HG02610 (cell line): ENCODE results near the gene YPEL1.

Experiments used
- ATAC-seq: cut with Tn5 transposase; IDR thresholded peaks from one replicate; pipeline ENCODE4 v1.9.1; 2021; ENCODE audit warnings: mild to moderate bottlenecking, moderate library complexity; ENCODE audit not compliant: unreplicated experiment

YPEL1 gene

DNA sequence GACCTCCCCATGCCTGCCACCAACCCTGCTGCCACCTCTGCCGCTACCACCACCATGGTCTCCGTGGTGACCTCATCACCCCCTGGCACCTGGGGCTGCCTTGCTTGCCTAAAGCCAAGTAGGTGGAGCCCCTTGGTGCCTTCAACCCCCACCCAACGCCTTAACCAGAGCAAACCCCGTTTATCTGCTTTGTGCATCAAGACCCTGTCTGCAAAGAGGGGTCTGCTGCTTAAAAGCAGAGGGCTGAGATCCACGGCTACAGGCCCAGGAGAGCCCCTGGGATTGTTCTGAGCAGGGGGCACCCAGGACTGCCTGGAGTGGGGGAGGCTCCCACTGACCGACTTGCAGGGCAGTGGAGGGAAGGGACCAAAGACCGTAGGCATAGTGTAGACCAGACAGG, 74.7 kb downstream of the YPEL1 start:
- no peak for ATAC-seq

DNA sequence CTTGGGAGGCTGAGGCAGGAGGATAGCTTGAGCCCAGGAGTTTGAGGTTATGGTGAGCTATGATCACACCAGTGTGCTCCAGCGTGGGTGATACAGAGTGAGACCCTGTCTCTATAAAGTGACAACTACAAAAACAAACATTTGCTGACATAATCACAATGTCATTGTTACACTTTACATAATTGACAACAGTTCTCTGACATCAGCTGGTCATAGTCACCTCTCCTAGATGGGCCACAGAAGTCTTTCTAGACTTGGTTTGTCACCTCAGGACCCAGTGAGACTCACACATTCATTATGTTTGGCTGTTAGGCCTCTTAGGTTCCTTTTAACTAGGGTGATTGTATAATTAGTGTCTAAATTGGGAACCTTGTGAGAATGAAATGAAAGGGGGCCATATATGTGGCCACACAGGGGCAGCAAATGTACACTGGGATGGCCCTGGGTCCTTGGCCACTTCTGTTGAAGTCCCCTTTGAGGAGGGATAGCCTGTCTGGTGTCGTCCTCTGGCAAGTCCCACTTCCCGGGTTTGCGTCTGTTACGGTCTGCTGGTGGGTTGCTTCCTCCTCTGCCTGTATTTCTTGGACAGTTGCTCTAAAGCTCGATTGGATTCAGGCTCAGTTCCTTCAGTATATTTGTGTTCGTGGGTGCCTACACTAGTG, 75.6 kb downstream of the YPEL1 start:
- no peak for ATAC-seq

DNA sequence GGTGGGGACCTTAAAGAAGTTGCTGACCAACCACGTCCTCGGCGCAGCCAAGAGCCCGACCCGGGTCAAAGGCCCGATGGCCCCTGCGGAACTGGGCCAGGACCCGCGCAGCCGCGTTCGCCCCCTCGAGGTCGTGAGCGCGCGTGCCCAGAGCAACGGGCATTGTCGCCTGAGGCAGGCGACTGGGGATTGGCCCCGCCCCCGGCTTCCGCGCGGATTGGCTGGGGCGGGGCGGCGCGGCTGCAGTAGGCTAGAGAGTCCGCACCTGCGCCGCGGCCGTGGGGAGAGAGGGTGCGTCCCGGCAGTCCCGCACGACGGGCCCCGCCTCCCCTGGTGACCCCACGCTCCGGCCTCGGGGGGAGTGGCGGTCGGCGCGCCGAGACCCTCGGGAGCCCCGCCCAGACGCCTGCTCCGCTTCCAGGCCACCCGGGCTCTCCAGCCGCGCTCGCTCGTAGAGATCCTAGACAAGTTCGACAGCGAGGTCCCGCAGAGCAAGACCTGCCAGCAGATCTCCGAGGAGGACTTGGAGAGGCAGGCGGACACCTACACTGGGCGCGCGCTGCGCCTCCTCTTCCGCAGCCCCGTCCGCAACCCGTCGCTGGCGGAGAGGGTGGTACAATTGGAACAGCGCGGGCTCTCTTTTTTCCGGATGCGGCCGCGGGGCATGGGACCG, 78.1 kb downstream of the YPEL1 start:
- ATAC-seq = peak; percentile 61

DNA sequence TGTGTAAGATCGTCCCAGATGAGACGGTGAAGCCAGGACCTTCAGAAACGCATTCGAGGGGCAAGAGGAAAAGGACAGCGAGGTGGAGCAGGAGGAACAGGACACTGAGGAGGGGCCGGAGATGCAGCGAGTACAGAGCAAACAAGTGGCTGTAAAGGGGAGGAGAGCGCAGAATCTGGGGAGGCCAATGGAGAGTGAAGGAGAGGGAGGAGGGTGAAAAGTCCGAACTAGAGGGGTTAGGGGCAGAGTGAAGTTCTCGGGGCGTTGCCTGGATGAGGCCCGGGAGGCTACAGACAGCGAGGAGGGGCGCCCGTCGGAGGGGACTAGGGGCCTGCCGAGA, 78.6 kb downstream of the YPEL1 start:
- no peak for ATAC-seq

DNA sequence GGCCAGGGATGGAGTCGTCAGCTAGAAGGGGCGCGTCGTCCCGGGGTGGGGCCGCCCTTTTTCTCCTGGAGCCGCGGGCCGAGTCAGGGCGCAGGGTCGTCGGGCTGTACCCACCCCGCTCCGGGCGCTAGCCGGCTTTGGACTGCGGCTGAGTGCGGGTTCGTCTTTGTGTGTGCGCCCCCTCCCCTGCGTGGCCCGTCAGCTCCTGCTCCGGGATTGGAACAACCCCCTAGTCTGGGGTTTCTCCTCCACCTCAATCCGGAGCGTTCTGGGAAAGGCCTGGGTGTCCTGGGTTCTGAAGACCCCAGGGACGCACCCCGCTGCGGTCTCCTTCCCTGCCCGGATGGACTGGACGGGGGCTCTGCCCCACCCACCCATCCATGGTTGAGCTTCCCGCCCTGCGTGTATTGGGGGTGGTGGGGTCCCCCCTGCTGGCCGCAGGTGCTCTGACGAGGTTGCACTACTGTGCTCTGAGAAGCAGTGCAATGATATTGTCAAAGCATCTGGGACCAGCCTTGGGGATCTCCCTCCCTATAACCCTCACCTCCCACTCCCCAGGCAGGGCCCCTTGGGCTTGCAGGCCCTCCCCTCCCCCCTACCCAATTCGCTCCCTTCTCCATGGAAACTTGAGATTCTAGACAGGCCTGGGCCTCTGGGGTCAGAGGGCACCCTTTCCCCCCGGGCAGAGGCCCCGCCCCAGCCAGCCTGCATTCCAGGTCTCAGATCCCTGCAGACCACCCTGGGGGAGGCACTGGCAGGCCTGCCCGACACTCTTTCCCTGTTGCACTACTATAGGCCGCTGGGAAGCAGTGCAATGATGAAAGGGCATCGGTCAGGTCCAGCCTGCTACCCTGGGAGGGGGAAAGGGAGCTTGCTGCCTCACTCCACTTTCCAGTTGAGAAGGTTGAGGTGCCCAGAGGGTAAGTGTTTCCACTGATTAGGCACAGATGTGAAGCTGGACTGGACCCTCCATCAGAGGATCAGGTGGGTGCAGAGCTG, 82.7 kb downstream of the YPEL1 start:
- no peak for ATAC-seq

DNA sequence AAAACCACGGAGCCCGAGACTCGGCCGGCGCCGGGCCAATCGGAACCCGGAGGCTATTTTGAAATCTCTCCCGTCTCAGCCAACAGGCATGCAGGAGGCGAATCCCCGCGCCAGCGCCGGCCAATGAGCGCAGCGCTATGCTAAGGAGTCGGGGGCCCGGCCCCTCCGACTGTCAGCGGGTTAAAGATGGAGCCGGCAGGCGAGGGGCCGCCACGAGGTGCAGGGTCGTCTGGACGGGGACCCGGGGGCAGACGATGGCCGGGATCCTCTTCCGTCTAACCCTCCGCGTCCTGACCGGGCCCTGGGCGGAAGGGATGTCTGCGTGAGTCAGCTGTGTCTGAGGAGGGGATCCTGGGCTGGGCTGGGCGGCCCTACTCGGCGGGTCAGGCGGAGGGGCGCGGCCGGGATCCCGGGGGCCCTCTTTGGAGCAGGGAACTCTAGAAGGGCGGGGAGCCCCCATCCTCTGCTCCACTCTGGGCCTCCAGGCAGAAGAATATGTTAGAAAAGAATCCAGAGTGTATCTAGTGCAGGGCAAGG, 83.5 kb downstream of the YPEL1 start:
- peak; percentile 89 for ATAC-seq

DNA sequence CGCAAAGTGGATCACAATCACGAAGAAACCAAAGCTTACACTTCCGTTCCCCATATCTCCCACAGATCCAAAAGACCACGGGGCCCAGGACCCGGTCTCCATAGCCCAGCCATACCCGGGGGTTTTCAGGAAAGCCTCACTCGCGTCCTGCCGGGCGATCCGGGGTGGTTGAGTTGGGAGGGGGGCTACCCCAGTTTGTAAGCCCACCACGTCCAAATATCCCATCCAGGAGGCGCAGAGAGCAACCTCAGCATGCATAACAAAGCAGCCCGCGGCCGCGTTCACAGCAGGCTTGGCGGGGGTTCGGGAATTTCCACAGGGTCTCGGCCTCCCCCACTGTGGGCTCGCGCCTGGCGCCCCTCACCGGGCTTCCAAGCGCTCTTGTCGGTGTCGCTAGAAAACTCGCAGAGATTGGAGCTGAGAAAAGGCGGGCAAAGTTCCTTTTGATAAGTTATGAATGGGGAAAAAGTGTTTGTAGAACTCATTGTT, 84.0 kb downstream of the YPEL1 start:
- peak; percentile 7 for ATAC-seq

DNA sequence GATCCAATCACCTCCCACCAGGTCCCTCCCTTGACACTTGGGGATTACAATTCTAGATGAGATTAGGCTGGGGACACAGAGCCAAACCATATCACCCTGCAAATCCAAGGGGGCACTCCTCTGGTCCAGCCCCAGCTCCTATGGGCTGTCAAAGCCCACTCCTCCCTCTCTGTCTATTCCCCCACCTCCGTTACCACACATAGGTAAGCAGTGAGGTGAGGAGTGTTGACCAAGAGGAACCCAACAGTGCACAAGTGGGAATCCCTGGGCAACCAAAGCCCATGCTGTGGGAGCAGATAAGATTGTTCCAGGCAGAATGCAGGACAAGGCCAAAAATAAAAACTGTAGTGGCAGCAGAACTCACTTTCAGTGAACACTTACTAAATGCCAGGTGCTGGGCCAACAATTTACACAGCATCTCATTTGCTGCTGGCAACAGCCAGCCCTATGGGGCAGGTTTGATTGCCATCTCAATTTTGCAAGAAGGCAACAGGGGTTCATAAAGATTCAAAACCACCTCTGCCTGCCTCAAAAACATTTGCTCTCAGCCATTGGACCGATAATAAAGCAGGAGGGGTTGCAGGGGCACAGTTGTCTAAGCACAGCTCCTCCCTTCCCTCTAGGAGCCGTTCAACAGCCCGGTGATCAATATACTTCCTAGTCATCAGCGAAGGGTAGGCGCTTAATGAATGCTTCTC, 84.6 kb downstream of the YPEL1 start:
- no peak for ATAC-seq

DNA sequence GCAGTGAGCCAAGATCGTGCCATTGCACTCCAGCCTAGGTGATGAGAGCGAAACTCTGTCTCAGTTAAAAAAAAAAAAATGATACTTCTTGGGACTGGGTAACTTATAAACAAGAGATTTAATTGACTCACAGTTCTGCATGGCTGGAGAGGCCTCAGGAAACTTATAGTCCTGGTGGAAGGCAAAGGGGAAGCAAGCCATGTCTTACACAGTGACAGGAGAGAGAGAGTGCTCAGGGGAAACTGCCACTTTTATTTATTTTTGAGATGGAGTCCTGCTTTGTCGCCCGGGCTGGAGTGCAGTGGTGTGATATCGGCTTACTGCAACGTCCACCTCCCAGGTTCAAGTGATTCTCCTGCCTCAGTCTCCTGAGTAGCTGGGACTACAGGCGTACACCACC, 85.3 kb downstream of the YPEL1 start:
- no peak for ATAC-seq
